HG03575 (cell line): ENCODE measurements around the gene ADAMTS5.

ENCODE experiments used
- ATAC-seq: cut with Tn5 transposase; IDR thresholded peaks from one replicate; pipeline ENCODE4 v1.9.1; 2021; ENCODE audit not compliant: unreplicated experiment, insufficient number of reproducible peaks, low FRiP score; ENCODE audit errors: extremely low read depth

Gene ADAMTS5

GRCh38 chr21:26912466-26912865 lies 54.4 kb downstream of the ADAMTS5 start:
- no peak for ATAC-seq

DNA sequence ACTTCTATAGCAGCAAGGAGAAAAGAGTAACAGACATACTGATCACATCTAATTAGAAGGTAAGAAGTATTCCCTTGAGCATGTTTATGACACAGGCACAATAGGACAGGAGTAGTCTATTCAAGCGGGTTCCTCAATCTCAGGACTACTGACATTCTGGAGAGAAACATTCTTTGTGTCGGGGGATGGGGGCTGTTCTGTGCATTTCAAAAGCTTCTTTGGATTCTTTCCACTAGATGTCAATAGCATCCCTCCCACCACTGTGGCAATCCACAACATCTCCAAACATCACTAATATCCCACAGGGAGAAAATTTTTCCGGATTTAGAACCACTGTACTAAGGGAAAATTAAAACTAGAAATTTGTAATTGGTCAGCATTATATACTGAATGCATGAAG lies 56.9 kb downstream of the ADAMTS5 start:
- ATAC-seq, result no peak

GRCh38 chr21:26900980-26901379 lies 65.9 kb downstream of the ADAMTS5 start:
- no peak for ATAC-seq

- ATAC-seq, result no peak
These were observed 74.7 kb downstream of the ADAMTS5 start for GRCh38 chr21:26892151-26892550.

GRCh38 chr21:26888931-26889330 lies 78.0 kb downstream of the ADAMTS5 start:
- ATAC-seq, result no peak

- no peak for ATAC-seq
These were observed 78.6 kb downstream of the ADAMTS5 start for GRCh38 chr21:26888256-26888655.

DNA sequence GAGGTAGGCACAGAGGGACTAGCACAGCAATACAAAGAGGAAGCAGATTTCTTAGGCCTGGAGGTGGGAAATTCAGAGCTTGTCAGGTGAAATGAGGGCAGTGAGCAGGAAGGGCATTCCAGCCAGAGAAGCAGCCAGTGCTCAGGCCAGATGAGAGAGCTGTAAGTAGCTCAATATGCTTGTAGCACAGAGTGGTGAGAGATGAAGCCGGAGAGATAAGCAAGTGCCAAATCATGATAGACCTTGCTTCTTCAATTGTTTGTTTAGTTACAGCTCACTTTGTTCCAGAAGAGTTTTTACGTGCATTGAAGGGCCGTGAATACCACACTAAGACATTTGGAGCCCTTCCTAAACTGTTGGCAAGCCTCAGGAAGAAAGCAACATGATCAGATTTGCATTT lies 79.6 kb downstream of the ADAMTS5 start:
- ATAC-seq, result no peak

GRCh38 chr21:26884436-26884835 lies 82.5 kb downstream of the ADAMTS5 start:
- ATAC-seq, result no peak

DNA sequence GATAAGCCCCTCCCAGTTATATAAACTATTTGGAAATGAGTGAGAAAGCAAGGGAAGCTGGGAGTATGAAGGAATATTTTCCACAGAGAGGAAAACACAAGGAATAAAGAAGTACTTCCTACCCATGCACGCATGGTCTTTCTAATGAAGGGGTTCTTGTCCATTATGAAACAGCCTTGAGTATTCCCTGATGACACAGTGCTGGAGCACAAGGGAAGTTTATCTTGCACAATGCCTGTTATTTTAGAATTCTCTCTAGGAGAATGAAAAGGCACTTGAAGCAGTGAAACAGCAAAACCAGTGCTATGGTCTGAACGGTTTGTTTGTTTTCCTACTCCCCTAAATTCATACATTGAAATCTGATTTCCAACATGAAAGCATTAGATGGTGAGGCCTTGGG lies 83.1 kb downstream of the ADAMTS5 start:
- no peak for ATAC-seq

GRCh38 chr21:26881504-26882228 lies 85.2 kb downstream of the ADAMTS5 start:
- no peak for ATAC-seq

- no peak for ATAC-seq
These were observed 89.9 kb downstream of the ADAMTS5 start for GRCh38 chr21:26877018-26877417.

GRCh38 chr21:26874347-26874746 lies 92.5 kb downstream of the ADAMTS5 start:
- no peak for ATAC-seq
